Breast epithelium (tissue), 3 donors: Measurements from ENCODE around the gene PRF1.

ENCODE experiments used
- CTCF ChIP-seq, 3 donors: fragments of 450-650 bp; IDR thresholded peaks; one replicate each; pipeline ENCODE4 v1.5.1; 2016 to 2017; ENCODE audit warnings: antibody characterized with exemption in 3 of 3, mild to moderate bottlenecking in 3 of 3, moderate library complexity in 3 of 3
- POLR2A ChIP-seq: fragments of 450-650 bp; IDR thresholded peaks from one replicate; pipeline ENCODE4 v1.6.1; 2016; ENCODE audit warnings: antibody characterized with exemption, mild to moderate bottlenecking, moderate library complexity
- POLR2AphosphoS5 ChIP-seq, 3 donors: sonication (generic); formaldehyde crosslinking; IDR thresholded peaks; one replicate each; pipeline ENCODE4 v1.6.1; 2017; ENCODE audit warnings: antibody characterized with exemption in 3 of 3

GRCh38 chr10:70605161-70605560, 2.6 kb upstream of the PRF1 start:
- TF ChIP-seq CTCF (IDR thresholded peaks at IDR 0.05) (no peak), POLR2AphosphoS5 (IDR thresholded peaks at IDR 0.05) (no peak), POLR2A (no peak)
